ENCODE results near the gene AMOTL2. TPM values are rescaled to one million over a fixed set of nuclear protein-coding genes. Genes with fewer than 3 reads are reported as not detected.

Gene AMOTL2
- total RNA-seq, 2 donors from 2014 or later: 65.1 to 71.5 TPM

DNA sequence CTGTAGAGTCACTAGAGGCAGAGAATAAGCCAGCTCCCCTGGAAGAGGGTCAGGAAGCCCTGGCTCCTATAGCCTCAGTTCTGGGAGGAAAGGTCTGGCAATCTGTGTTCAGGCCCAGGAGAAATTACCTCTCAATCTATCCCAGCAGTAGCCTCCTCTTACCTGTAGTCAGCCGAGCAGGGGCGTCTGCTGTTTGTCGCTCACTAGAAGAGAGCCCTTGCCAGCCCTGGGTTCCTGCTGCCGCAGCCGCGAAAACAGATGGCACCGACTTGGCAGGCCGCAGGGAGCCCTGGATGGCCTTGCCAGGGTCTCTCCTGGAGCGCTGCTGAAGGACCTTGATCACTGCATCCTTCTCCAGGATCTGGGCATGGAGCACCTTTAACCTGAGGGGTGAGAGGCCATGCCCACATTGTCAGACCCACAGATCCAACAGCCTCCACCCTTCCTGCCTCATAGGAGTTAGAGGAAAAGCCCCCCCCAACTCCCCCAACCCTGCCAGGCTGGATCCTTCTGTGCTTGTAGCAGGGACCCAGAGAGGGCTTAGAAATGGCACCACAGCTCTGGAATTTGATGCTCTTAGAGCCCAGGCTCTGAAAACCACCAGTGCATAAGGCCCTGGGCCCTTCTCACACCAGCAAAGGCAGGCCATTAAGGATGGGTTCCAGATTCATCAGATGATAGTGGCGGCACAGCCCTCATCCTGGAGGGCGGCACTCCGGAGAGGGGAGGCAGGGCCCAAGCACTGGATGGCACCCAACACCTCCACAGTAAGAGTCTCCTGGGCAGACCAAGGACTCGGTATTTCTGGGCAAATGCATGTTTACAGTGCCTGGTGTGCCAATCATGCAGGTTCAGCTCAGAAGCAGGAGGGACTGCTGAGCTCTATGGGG lies 14.9 kb downstream of the AMOTL2 start:
- TF ChIP-seq, protein P1, sequence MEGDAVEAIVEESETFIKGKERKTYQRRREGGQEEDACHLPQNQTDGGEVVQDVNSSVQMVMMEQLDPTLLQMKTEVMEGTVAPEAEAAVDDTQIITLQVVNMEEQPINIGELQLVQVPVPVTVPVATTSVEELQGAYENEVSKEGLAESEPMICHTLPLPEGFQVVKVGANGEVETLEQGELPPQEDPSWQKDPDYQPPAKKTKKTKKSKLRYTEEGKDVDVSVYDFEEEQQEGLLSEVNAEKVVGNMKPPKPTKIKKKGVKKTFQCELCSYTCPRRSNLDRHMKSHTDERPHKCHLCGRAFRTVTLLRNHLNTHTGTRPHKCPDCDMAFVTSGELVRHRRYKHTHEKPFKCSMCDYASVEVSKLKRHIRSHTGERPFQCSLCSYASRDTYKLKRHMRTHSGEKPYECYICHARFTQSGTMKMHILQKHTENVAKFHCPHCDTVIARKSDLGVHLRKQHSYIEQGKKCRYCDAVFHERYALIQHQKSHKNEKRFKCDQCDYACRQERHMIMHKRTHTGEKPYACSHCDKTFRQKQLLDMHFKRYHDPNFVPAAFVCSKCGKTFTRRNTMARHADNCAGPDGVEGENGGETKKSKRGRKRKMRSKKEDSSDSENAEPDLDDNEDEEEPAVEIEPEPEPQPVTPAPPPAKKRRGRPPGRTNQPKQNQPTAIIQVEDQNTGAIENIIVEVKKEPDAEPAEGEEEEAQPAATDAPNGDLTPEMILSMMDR (IDR thresholded peaks at IDR 0.05): no peak
- no peak for TF ChIP-seq POLR2A (IDR thresholded peaks at IDR 0.05)
- Histone ChIP-seq H3K27me3 (no peaks in the 10 kb centered on the region), H3K9me3 (no peaks in the 10 kb centered on the region), H3K4me3 (no peak overlapping the region), H3K27ac (peak overlapping the region; percentile 22 to 98 (median 78)), H3K4me1 (peaks cover 91% of the 10 kb centered on the region), H3K36me3 (replicated peaks in 1 of 2; ENCODE audit: insufficient read depth in 1 of 2, low read depth in 2 of 2) (peaks cover 20 to 21% of the 10 kb centered on the region in 2 donors)
- 59 to 71% methylated on average over 8 to 13 of the region's 13 CpGs for WGBS, 2 donors
- intact Hi-C loops (cut with DNase I): no loop called here
- no peak for DNase-seq
- ATAC-seq: no peak

- intact Hi-C loops (cut with DNase I): no loop called here
- H3K4me3 ChIP-seq: no peak overlapping the region
- peaks cover 20 to 21% of the 10 kb centered on the region in 2 donors for H3K36me3 ChIP-seq (replicated peaks in 1 of 2; ENCODE audit: insufficient read depth in 1 of 2, low read depth in 2 of 2)
- H3K27ac ChIP-seq: peak overlapping the region; percentile 75 to 98 (median 78)
- H3K9me3 ChIP-seq: no peaks in the 10 kb centered on the region
- DNase-seq (peak in 3 of 4 donors; percentile 20 to 57 (median 49)), ATAC-seq (peak; percentile 51)
- H3K4me1 ChIP-seq: peaks cover 92% of the 10 kb centered on the region
- 47 to 58% methylated on average over 5 to 10 of the region's 10 CpGs for WGBS, 2 donors
- TF ChIP-seq, protein P1 (IDR thresholded peaks at IDR 0.05): peak in 1 of 7 experiments; percentile 18
- TF ChIP-seq POLR2A (IDR thresholded peaks at IDR 0.05): no peak
- H3K27me3 ChIP-seq: no peaks in the 10 kb centered on the region
Measured at GRCh38 chr3:134357914-134358811, 16.1 kb downstream of the AMOTL2 start.

GRCh38 chr3:134357261-134357913 lies 16.9 kb downstream of the AMOTL2 start:
- Histone ChIP-seq H3K27me3 (no peaks in the 10 kb centered on the region), H3K4me3 (no peak overlapping the region), H3K9me3 (no peaks in the 10 kb centered on the region), H3K27ac (peak overlapping the region; percentile 75 to 98 (median 78)), H3K4me1 (peaks cover 92% of the 10 kb centered on the region), H3K36me3 (replicated peaks in 1 of 2; ENCODE audit: insufficient read depth in 1 of 2, low read depth in 2 of 2) (peaks cover 20 to 21% of the 10 kb centered on the region in 2 donors)
- ATAC-seq (no peak), DNase-seq (no peak)
- intact Hi-C loops (cut with DNase I): no loop called here
- WGBS, 2 donors: 72 to 74% methylated on average over 10 of the region's 10 CpGs
- TF ChIP-seq POLR2A (IDR thresholded peaks at IDR 0.05): no peak
- TF ChIP-seq, protein P1 (IDR thresholded peaks at IDR 0.05): no peak

DNA sequence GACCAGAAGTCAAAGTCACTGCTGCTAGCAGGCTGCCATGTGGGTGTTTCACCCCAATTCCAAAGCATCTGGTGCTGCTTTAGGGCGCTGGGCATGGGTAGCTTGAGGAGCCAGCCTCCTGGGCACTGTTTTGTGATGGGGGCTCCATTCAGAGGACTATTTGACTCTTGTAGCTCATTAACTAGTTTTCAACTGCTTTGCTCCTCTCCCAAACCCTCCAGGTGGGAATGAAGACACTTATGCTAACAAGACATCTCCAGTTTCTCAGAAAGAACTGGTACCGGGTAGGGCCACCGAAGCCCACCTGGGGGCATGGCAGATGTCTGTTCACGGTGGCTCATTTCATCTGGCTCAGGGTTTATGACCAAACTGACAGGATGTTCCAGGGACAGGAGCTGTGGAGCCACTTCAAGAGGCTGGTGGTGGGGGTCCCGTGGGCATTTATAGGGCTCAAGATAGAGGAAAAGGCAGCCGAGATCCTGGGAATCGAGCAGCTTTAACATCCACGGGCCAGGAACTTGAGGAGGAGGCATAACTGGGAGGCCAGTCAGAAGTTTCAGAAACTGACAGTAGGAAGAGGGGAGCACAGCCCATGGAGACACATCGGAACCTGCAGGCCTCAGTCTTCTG lies 17.7 kb downstream of the AMOTL2 start:
- Histone ChIP-seq H3K36me3 (replicated peaks in 1 of 2; ENCODE audit: insufficient read depth in 1 of 2, low read depth in 2 of 2) (peaks cover 16 to 19% of the 10 kb centered on the region in 2 donors), H3K9me3 (no peaks in the 10 kb centered on the region), H3K27me3 (no peaks in the 10 kb centered on the region), H3K4me3 (no peak overlapping the region), H3K4me1 (peaks cover 92% of the 10 kb centered on the region), H3K27ac (peak overlapping the region; percentile 75 to 98 (median 78))
- intact Hi-C loops (cut with DNase I): no loop called here
- no peak for TF ChIP-seq POLR2A (IDR thresholded peaks at IDR 0.05)
- TF ChIP-seq, protein P1 (IDR thresholded peaks at IDR 0.05): no peak
- 88 to 92% methylated on average over 9 of the region's 9 CpGs for WGBS, 2 donors
- ATAC-seq (no peak), DNase-seq (no peak)
